ENCODE results near the gene CAPRIN1. TPM values are rescaled to one million over a fixed set of nuclear protein-coding genes. Genes with fewer than 3 reads are reported as not detected.

Gene CAPRIN1
- total RNA-seq, 3 donors from 2014 or later (not counting 1 experiment from before 2014, with no cell fraction given), result 118 to 158 (median 137) TPM

GRCh38 chr11:34021977-34022735, 29.4 kb upstream of the CAPRIN1 start:
- H3K27ac Mint-ChIP-seq, result no peak overlapping the region
- DNase-seq (no peak), ATAC-seq (no peak)
- no peaks in the 10 kb centered on the region for H3K9me3 ChIP-seq (ENCODE audit: control insufficient read depth, insufficient read depth, low read length)
- WGBS (ENCODE audit: insufficient coverage), result 100% methylated on average over 1 of the region's 3 CpGs
- no peak overlapping the region for H3K4me3 Mint-ChIP-seq
- no peaks in the 10 kb centered on the region for H3K36me3 Mint-ChIP-seq
- no peaks in the 10 kb centered on the region for H3K4me1 Mint-ChIP-seq
- no peaks in the 10 kb centered on the region for H3K27me3 Mint-ChIP-seq (ENCODE audit: low read depth in 2 of 2)
- TF ChIP-seq CTCF (IDR thresholded peaks at IDR 0.05), result no peak
- intact Hi-C loops (cut with micrococcal nuclease), result no loop called here
- no peaks in the 10 kb centered on the region for H3K27me3 ChIP-seq (ENCODE audit: control insufficient read depth, insufficient read depth, low read length)
- H3K9me3 Mint-ChIP-seq, result no peaks in the 10 kb centered on the region
- H3K4me1 ChIP-seq (ENCODE audit: control insufficient read depth, insufficient read depth, low read length), result no peaks in the 10 kb centered on the region
- no peak overlapping the region for H3K27ac ChIP-seq (ENCODE audit: low read length)
- H3K4me3 ChIP-seq (ENCODE audit: low read length), result no peak overlapping the region
- no peaks in the 10 kb centered on the region for H3K36me3 ChIP-seq (ENCODE audit: control insufficient read depth, insufficient read depth, low read length)

DNA sequence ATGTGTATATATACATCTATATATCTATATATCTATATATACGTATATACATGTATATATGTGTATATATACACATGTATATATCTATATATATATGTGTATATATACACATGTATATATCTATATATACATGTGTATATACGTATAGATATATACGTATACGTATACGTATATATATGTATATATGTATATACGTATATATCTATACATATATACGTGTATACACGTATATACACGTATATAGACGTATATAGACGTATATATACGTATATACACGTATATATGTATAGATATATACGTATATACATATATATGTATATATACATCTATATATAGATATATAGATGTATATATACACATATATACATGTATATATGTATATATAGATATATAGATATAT, 25.1 kb upstream of the CAPRIN1 start:
- Histone ChIP-seq H3K27ac (ENCODE audit: low read length) (no peak overlapping the region), H3K36me3 (ENCODE audit: control insufficient read depth, insufficient read depth, low read length) (no peaks in the 10 kb centered on the region), H3K9me3 (ENCODE audit: control insufficient read depth, insufficient read depth, low read length) (no peaks in the 10 kb centered on the region), H3K27me3 (ENCODE audit: control insufficient read depth, insufficient read depth, low read length) (no peaks in the 10 kb centered on the region), H3K4me1 (ENCODE audit: control insufficient read depth, insufficient read depth, low read length) (no peaks in the 10 kb centered on the region), H3K4me3 (ENCODE audit: low read length) (no peak overlapping the region)
- H3K4me3 Mint-ChIP-seq, result no peak overlapping the region
- no peaks in the 10 kb centered on the region for H3K4me1 Mint-ChIP-seq
- no peak for TF ChIP-seq CTCF (IDR thresholded peaks at IDR 0.05)
- no peaks in the 10 kb centered on the region for H3K27me3 Mint-ChIP-seq (ENCODE audit: low read depth in 2 of 2)
- DNase-seq (no peak), ATAC-seq (no peak)
- no CpG with 5 or more reads among the region's 14 CpGs for WGBS (ENCODE audit: insufficient coverage)
- no peaks in the 10 kb centered on the region for H3K36me3 Mint-ChIP-seq
- no peaks in the 10 kb centered on the region for H3K9me3 Mint-ChIP-seq
- intact Hi-C loops (cut with micrococcal nuclease), result no loop called here
- no peak overlapping the region for H3K27ac Mint-ChIP-seq

DNA sequence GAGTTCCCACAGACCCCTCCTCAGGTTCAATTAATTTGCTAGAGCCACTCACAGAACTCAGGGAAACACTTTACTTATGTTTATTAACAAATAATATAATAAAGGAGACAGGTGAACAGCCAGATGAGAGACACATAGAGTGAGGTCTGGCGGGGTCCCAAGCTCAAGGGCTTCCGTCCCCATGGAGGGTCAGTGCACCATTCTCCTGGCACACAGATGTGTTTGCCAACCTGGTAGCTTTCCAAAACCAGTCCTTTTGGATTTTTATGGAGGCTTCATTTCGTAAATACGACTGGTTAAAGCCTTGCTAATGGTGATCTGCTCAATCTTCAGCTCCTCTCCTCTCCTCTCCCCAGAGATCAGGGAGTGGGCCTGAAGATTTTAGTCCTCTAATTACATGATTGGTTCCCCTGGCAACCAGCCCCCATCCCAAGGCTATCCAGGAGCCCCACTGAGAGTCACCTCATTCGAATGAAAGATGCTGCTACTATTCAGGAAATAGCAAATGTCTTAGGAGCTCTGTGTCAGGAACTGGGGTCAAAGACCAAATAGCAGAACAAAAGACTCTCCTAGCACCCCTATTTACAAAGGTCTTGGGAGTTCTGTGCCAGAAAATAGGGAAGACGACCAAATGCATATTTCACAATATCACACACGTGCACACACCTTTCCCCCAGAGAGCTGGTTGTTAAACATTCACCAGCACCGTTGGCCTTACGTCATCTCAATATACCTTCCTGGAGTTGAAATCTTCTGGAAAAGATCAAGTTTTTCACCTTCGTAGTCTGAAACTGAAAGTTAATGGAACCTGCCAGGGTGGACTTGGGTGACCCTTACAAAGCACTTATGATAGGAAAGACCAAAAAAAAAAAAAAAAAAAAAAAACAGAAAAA, 23.8 kb upstream of the CAPRIN1 start:
- no peaks in the 10 kb centered on the region for H3K9me3 Mint-ChIP-seq
- Histone ChIP-seq H3K4me3 (ENCODE audit: low read length) (no peak overlapping the region), H3K36me3 (ENCODE audit: control insufficient read depth, insufficient read depth, low read length) (no peaks in the 10 kb centered on the region), H3K27me3 (ENCODE audit: control insufficient read depth, insufficient read depth, low read length) (no peaks in the 10 kb centered on the region), H3K27ac (ENCODE audit: low read length) (no peak overlapping the region), H3K9me3 (ENCODE audit: control insufficient read depth, insufficient read depth, low read length) (no peaks in the 10 kb centered on the region), H3K4me1 (ENCODE audit: control insufficient read depth, insufficient read depth, low read length) (no peaks in the 10 kb centered on the region)
- H3K4me1 Mint-ChIP-seq, result no peaks in the 10 kb centered on the region
- no peaks in the 10 kb centered on the region for H3K27me3 Mint-ChIP-seq (ENCODE audit: low read depth in 2 of 2)
- no peak overlapping the region for H3K27ac Mint-ChIP-seq
- H3K4me3 Mint-ChIP-seq, result no peak overlapping the region
- ATAC-seq, result no peak
- H3K36me3 Mint-ChIP-seq, result no peaks in the 10 kb centered on the region
- 92% methylated on average over 10 of the region's 10 CpGs for WGBS (ENCODE audit: insufficient coverage)
- no peak for DNase-seq
- intact Hi-C loops (cut with micrococcal nuclease), result no loop called here
- TF ChIP-seq CTCF (IDR thresholded peaks at IDR 0.05), result no peak
